Raji (cell line): Measurements from ENCODE around the gene EIF4G3.

Experiments
- POLR2A ChIP-seq: IDR thresholded peaks from 2 replicates; pipeline ENCODE4 v1.6.1; 2011; ENCODE audit warnings: low read depth, low read length, control low read depth; ENCODE audit not compliant: insufficient read depth

EIF4G3 gene

DNA sequence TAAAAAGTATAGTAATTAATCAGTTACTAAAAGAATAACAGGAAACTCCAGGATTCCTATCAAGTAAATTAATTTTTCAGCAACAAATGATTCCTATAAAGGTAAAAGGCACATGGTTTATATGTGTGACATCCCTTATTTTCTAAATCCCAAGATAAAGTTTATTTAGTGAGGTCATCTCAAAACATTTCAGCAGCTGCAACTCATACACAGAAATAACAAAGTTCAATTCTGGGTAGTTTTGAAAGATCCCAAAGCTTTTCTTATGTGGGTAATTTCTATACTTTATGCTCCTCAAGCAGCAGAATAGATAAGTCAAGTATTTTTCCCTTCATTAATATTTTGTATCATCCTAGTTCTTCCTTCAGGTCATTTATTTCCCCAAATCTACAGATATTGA lies 117.7 kb downstream of the EIF4G3 start:
- no peak for TF ChIP-seq POLR2A

DNA sequence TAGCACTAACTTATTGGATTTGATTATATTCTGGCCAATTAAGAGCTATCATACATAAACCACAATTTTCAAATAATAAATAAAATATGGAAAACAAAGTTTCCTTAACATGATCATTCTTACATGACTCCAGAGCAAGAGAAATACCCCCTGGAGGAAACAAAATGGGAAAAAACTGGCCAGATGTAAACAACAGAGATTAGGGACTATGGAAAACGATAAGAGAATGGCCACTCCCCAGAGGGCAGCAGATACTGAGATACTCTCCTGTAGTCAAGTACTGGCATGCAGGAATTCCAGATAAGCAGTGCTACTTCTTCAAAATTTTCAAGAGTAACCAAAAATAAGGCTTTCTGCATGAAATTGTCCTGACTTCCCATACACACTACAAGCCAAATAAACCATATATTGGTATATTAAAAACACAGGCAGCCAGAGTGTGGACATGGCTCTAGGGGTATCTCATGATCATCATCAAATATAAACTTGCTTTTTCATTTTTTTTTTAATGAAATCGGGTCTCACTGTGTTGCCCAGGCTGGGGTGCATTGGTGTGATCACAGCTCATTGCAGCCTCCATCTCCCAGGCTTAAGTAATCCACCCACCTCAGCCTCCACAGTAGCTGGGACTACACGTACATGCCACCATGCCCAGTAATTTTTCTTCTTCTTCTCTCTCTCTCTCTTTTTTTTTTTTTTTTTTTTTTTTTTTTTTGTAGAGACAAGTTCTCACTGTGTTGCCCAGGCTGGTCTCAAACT lies 118.5 kb downstream of the EIF4G3 start:
- TF ChIP-seq POLR2A, result no peak

GRCh38 chr1:21052034-21052433 lies 124.7 kb downstream of the EIF4G3 start:
- no peak for TF ChIP-seq POLR2A

DNA sequence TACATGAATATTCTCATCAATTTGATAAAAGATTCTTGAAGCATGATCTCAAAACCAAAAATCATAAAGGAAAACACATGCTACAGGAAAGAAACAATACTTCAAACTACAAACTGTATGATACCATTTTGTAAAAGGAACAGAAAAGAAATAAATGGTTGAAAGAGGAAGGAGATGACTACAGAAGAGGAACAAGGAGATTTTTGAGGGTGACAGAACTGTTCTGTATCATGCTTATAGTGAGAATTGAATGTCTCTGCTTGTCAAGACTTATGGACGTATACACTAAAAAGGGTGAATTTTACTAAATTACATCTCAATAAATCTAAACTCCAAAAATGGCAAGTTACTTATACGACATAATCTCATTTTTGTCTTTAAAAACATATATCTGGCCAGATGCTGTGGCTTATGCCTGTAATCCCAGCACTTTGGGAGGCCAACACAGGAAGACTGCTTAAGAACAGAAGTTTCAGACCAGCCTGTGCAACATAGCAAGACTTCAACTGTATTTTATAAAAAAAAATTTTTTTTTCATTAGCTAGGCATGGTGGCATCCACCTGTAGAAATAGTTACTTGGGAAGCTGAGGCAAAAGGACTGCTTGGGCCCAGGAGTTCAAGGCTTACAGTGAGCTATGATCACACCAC lies 125.4 kb downstream of the EIF4G3 start:
- TF ChIP-seq POLR2A, result no peak

DNA sequence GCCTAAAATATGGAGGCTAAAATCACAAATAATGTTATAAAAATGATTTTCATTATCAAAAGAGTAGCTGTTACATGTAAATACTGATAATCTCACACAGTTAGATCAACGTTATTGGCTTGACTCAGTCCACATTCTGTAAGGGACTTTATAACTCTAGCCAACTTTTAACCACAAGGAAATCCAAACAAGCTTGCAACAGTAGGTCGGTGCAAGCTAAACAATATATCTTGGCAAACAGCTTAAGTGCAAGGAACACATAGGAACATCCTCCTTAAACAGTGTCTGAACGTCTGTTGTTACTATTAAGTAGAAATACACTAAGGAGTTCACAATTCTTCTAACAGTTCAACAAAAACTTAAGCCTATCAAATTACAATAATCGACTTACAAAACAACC lies 126.7 kb downstream of the EIF4G3 start:
- no peak for TF ChIP-seq POLR2A

- TF ChIP-seq POLR2A, result no peak
Observed at GRCh38 chr1:21048462-21048861, 128.2 kb downstream of the EIF4G3 start.

DNA sequence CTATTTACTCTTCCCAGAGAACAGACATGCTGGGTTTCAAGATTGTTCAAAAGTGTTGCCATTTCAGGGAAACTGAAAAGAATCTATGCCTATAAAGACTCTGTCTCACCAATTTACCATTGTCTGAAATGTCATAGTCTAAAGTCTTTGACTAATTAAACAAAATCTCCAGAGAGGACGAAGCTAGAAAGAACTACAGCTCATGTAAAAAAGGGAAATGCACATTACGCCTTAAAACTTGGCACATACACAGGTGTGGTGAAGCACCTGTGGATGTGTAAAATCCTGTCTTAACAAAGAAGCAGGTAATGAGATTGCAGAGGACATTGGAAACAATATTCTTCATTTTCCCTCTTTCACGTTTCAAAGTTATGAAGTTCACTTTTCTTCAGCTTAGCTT lies 130.6 kb downstream of the EIF4G3 start:
- TF ChIP-seq POLR2A, result no peak

- no peak for TF ChIP-seq POLR2A
Observed at GRCh38 chr1:21045351-21045750, 131.3 kb downstream of the EIF4G3 start.

DNA sequence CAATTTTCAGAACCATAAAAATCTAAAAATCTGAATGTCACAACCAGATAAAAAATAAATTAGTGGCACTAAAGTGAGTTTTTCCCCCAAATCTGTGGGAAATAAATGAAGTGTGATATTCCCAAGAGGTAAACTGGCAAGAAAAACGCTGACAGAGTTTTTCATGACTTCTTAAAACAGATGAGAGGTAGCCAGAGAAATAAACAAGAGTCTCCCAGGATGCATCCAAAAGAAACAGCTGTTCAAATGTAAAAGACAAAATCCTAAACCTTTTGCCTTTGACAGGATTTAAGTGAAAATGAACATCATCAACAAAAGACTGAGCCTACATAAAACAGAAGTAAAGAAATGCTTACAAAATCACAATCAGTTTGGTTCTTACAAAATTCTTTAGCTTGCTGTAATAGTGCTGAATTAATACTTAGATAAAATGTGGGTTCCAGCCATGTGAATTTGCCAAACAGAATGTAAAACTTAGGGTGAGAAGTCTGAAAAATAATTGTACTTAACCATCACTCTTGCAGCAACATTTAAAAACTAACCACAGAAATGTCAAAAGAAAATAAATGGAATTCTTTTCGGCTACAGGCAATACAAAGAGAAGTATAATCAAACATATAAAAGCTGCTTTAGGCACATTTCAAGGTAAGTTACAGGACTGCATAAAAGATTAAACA lies 133.6 kb downstream of the EIF4G3 start:
- no peak for TF ChIP-seq POLR2A

DNA sequence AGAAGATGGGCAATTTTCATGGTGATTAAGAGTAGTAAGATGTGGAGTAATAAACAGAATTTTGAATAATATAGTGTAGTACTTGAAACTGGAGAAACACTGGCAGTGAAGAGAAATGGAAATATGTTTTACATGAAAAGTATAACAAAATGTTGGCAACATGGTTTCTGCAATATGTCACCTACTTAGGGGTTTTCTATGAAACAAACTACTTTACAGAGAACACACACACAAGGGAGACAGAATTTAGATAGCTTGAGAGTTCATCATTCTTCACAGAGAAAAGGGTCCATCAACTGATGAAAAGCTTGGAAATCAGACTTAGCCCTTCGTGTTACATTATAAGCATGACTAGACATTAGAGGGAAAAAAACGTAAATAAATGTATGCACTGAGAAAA lies 135.2 kb downstream of the EIF4G3 start:
- no peak for TF ChIP-seq POLR2A

GRCh38 chr1:21037091-21037490 lies 139.6 kb downstream of the EIF4G3 start:
- no peak for TF ChIP-seq POLR2A

GRCh38 chr1:21035794-21036193 lies 140.9 kb downstream of the EIF4G3 start:
- TF ChIP-seq POLR2A, result no peak

GRCh38 chr1:21034725-21035628 lies 141.7 kb downstream of the EIF4G3 start:
- TF ChIP-seq POLR2A, result no peak

GRCh38 chr1:21032741-21033140 lies 144.0 kb downstream of the EIF4G3 start:
- no peak for TF ChIP-seq POLR2A

DNA sequence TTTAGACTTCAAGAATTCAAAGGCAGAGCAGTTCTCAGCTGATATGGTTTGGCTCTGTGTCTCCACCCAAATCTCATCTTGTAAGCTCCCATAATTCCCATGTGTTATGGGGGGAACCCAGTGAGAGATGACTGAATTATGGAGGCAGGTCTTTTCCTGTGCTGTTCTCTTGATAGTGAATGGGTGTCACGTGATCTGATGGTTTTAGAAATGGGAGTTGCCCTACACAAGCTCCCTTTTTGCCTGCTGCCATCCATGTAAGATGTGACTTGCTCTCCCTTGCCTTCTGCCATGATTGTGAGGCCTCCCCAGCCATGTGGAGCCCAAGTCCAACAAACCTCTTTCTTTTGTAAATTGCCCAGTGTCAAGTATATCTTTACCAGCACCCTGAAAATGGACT lies 146.5 kb downstream of the EIF4G3 start:
- no peak for TF ChIP-seq POLR2A

DNA sequence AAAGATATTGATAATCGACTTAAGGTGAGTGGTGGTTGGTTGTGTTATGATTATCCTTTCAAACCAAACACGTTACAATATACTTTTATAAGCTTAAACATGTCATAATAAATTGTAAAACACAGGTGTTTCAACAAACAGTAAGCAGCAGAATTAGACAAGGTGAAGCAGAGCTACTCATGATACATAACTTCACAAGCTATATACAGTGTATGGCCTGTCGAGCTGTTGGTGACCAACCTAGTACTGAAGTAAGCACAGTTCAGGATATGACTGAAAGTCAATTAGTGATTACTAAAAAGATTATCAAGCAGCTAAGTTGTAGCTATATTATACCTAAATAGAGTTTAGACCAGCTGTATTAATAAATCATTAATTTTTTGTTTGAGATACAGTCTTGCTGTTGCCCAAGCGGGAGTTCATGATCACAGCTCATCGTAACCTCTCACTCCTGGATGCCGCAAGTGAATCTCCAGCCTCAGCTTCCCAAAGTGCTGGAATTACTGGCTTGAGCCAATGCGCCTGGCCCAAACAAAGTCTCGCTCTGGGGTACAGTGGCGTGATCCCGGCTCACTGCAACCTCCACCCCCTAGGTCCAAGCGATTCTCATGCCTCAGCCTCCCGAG lies 148.1 kb downstream of the EIF4G3 start:
- no peak for TF ChIP-seq POLR2A
